ENCODE data around the gene MAD2L2.

MAD2L2 gene

GRCh38 chr1:11676386-11677103, 4.4 kb downstream of the MAD2L2 start:
- Histone ChIP-seq H3K4me3 (ENCODE audit: low read depth, low read length) (no peak overlapping the region), H3K4me1 (no peaks in the 10 kb centered on the region), H3K9ac (no peak overlapping the region), H3K4me2 (ENCODE audit: low read length) (no peak overlapping the region), H2AFZ (no peak overlapping the region), H3K27ac (no peak overlapping the region), H3K79me2 (no peaks in the 10 kb centered on the region), H3K27me3 (ENCODE audit: control insufficient read depth, insufficient read depth, low read length) (no peaks in the 10 kb centered on the region), H3K9me3 (ENCODE audit: control insufficient read depth, low read length) (no peaks in the 10 kb centered on the region), H3K36me3 (ENCODE audit: control insufficient read depth, insufficient read depth, low read length) (no peaks in the 10 kb centered on the region)
- no peak for TF ChIP-seq CTCF (IDR thresholded peaks at IDR 0.05)

- no peak overlapping the region for H2AFZ ChIP-seq
- H3K4me2 ChIP-seq (ENCODE audit: low read length): no peak overlapping the region
- H3K27me3 ChIP-seq (ENCODE audit: control insufficient read depth, insufficient read depth, low read length): no peaks in the 10 kb centered on the region
- no peak overlapping the region for H3K27ac ChIP-seq
- no peak overlapping the region for H3K9ac ChIP-seq
- no peaks in the 10 kb centered on the region for H3K36me3 ChIP-seq (ENCODE audit: control insufficient read depth, insufficient read depth, low read length)
- H3K4me3 ChIP-seq (ENCODE audit: low read depth, low read length): no peak overlapping the region
- no peaks in the 10 kb centered on the region for H3K4me1 ChIP-seq
- no peak for TF ChIP-seq CTCF (IDR thresholded peaks at IDR 0.05)
- no peaks in the 10 kb centered on the region for H3K9me3 ChIP-seq (ENCODE audit: control insufficient read depth, low read length)
- H3K79me2 ChIP-seq: no peaks in the 10 kb centered on the region
Observed at GRCh38 chr1:11675325-11675724, 5.6 kb downstream of the MAD2L2 start.

- Histone ChIP-seq H3K27ac (no peak overlapping the region), H3K9ac (no peak overlapping the region), H2AFZ (no peak overlapping the region), H3K4me2 (ENCODE audit: low read length) (no peak overlapping the region), H3K79me2 (no peaks in the 10 kb centered on the region), H3K36me3 (ENCODE audit: control insufficient read depth, insufficient read depth, low read length) (no peaks in the 10 kb centered on the region), H3K9me3 (ENCODE audit: control insufficient read depth, low read length) (no peaks in the 10 kb centered on the region), H3K27me3 (ENCODE audit: control insufficient read depth, insufficient read depth, low read length) (no peaks in the 10 kb centered on the region), H3K4me3 (ENCODE audit: low read depth, low read length) (no peak overlapping the region), H3K4me1 (no peaks in the 10 kb centered on the region)
- TF ChIP-seq CTCF (IDR thresholded peaks at IDR 0.05): no peak
Observed at GRCh38 chr1:11674488-11674887, 6.5 kb downstream of the MAD2L2 start.

DNA sequence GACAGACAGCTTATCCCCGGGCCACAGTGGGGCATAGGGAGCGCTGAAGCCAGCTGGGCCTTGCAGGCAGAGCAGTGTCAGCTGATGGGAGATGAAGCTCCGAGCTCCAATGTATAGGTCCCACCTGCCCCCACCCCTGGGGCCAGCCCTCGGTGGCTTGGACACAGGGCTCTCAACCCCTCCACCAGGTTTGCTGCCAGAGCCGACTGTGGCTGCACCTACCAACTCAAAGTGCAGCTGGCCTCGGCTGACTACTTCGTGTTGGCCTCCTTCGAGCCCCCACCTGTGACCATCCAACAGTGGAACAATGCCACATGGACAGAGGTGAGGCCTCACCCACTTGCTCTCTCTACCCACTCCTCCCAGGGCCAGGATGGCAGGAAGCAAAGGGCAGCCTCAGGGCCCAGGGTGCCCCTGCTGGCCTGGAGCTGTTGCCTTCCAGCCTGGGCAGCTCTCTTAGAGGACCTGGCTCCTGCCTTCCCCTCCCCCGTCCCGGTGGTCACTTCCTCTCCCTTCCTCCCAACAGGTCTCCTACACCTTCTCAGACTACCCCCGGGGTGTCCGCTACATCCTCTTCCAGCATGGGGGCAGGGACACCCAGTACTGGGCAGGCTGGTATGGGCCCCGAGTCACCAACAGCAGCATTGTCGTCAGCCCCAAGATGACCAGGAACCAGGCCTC, 7.7 kb downstream of the MAD2L2 start:
- Histone ChIP-seq H3K79me2 (no peaks in the 10 kb centered on the region), H3K27ac (no peak overlapping the region), H3K4me3 (ENCODE audit: low read depth, low read length) (no peak overlapping the region), H3K27me3 (ENCODE audit: control insufficient read depth, insufficient read depth, low read length) (no peaks in the 10 kb centered on the region), H3K9me3 (ENCODE audit: control insufficient read depth, low read length) (no peaks in the 10 kb centered on the region), H3K4me1 (no peaks in the 10 kb centered on the region), H3K4me2 (ENCODE audit: low read length) (no peak overlapping the region), H3K9ac (no peak overlapping the region), H3K36me3 (ENCODE audit: control insufficient read depth, insufficient read depth, low read length) (no peaks in the 10 kb centered on the region), H2AFZ (no peak overlapping the region)
- TF ChIP-seq CTCF (IDR thresholded peaks at IDR 0.05): no peak

Measured in parathyroid adenoma (tissue), 2 donors.